A673 (cell line): ENCODE data around the gene DCC. TPM values are rescaled to one million over a fixed set of nuclear protein-coding genes. Genes with fewer than 3 reads are reported as not detected.

Source experiments
- BruUV-seq: library from RNA; stranded (reverse); fragments of 400-500 nt; replicated peaks from 2 replicates; lab custom pipeline; 2021; lab: Mats Ljungman, UMichigan
- CTCF ChIA-PET: fragments of 300-600 bp; sonication (Branson Sonifier 250); formaldehyde crosslinking; loops from one replicate; lab custom pipeline; 2022; ENCODE audit warnings: antibody characterized with exemption; lab: Charles Lee
- POLR2A ChIA-PET: fragments of 300-600 bp; sonication (Branson Sonifier 250); formaldehyde crosslinking; loops from one replicate; lab custom pipeline; 2022; ENCODE audit warnings: antibody characterized with exemption; ENCODE audit not compliant: low non-redundant PET; lab: Charles Lee
- DNase-seq: peaks from one replicate; pipeline ENCODE4 v3.0.0-alpha.2; 2015; ENCODE audit warnings: low spot score
- H3K27ac ChIP-seq: fragments of 200-600 bp; sonication (generic); 2 replicates; pipeline ENCODE4 v1.5.1; 2016; ENCODE audit warnings: mixed run types, low read depth, mild to moderate bottlenecking, mixed read lengths, antibody characterized with exemption, low read length; ENCODE audit not compliant: poor library complexity, severe bottlenecking
- H3K27me3 ChIP-seq: fragments of 200-600 bp; sonication (generic); replicated peaks from 2 replicates; pipeline ENCODE4 v1.6.1; 2017; ENCODE audit warnings: mixed run types, low read depth, mild to moderate bottlenecking, mixed read lengths, antibody characterized with exemption, low read length; ENCODE audit not compliant: insufficient read depth, poor library complexity
- H3K36me3 ChIP-seq: fragments of 200-600 bp; sonication (generic); 2 replicates; pipeline ENCODE4 v1.6.1; 2016; ENCODE audit warnings: mixed run types, mild to moderate bottlenecking, mixed read lengths, antibody characterized with exemption, low read length; ENCODE audit not compliant: insufficient read depth, poor library complexity, severe bottlenecking
- H3K4me1 ChIP-seq: fragments of 200-600 bp; sonication (generic); 2 replicates; pipeline ENCODE4 v1.6.1; 2017; ENCODE audit warnings: mixed run types, mild to moderate bottlenecking, mixed read lengths, antibody characterized with exemption, low read length; ENCODE audit not compliant: insufficient read depth, poor library complexity, severe bottlenecking
- H3K4me3 ChIP-seq: fragments of 200-600 bp; sonication (generic); 2 replicates; pipeline ENCODE4 v1.5.1; 2016; ENCODE audit warnings: low read depth, mixed run types, mild to moderate bottlenecking, mixed read lengths, low read length; ENCODE audit not compliant: poor library complexity, severe bottlenecking
- H3K9me3 ChIP-seq: fragments of 200-600 bp; sonication (generic); 2 replicates; pipeline ENCODE4 v1.6.1; 2016; ENCODE audit warnings: mixed run types, low read depth, mild to moderate bottlenecking, mixed read lengths, antibody characterized with exemption, low read length; ENCODE audit not compliant: poor library complexity, severe bottlenecking
- CTCF ChIP-seq: fragments of 300-800, 200-600 bp; sonication (generic); conservative IDR thresholded peaks from 2 replicates; pipeline ENCODE4 v1.5.1; 2017; ENCODE audit warnings: low read depth, mild to moderate bottlenecking, antibody characterized with exemption, low read length, moderate library complexity, mixed read lengths
- EZH2 ChIP-seq: fragments of 200-600 bp; sonication (generic); IDR thresholded peaks from 2 replicates; pipeline ENCODE4 v1.6.1; 2017; ENCODE audit warnings: borderline replicate concordance, low read depth, mild to moderate bottlenecking, mixed read lengths, antibody characterized with exemption, low read length; ENCODE audit not compliant: poor library complexity, severe bottlenecking
- intact Hi-C: fragments of 100-400 bp; cut with micrococcal nuclease; formaldehyde crosslinking; loops from one replicate; pipeline ENCODE4 v1.10.0; 2022; ENCODE audit not compliant: unreplicated experiment
- total RNA-seq: library from RNA; stranded (reverse); gene quantifications from 2 replicates; pipeline ENCODE4 v1.2.3, GENCODE V29; 2021

Gene DCC
- total RNA-seq, 1 experiment from 2014 or later, result 93.0 TPM

- intact Hi-C loops, result no loop called here
- Histone ChIP-seq H3K4me1 (no peaks in the 10 kb centered on the region), H3K27ac (no peak overlapping the region), H3K27me3 (no peaks in the 10 kb centered on the region), H3K36me3 (no peaks in the 10 kb centered on the region), H3K9me3 (no peaks in the 10 kb centered on the region), H3K4me3 (no peak overlapping the region)
- TF ChIP-seq EZH2 (no peak), CTCF (no peak)
- CTCF ChIA-PET, result no interaction called here
- DNase-seq, result no peak
- BruUV-seq, result no TSS peak
- POLR2A ChIA-PET, result no interaction called here
Observed at GRCh38 chr18:53139746-53140500, 799.9 kb downstream of the DCC start.

- Histone ChIP-seq H3K27me3 (no peaks in the 10 kb centered on the region), H3K9me3 (no peaks in the 10 kb centered on the region), H3K4me3 (no peak overlapping the region), H3K27ac (no peak overlapping the region), H3K4me1 (no peaks in the 10 kb centered on the region), H3K36me3 (no peaks in the 10 kb centered on the region)
- no peak for DNase-seq
- intact Hi-C loops, result no loop called here
- ChIA-PET CTCF (no interaction called here), POLR2A (no interaction called here)
- BruUV-seq, result no TSS peak
- no peak for TF ChIP-seq EZH2
- TF ChIP-seq CTCF, result no peak
Observed at GRCh38 chr18:53142005-53142404, 802.0 kb downstream of the DCC start.

- Histone ChIP-seq H3K36me3 (no peaks in the 10 kb centered on the region), H3K9me3 (no peaks in the 10 kb centered on the region), H3K27ac (no peak overlapping the region), H3K4me1 (no peaks in the 10 kb centered on the region), H3K4me3 (no peak overlapping the region), H3K27me3 (no peaks in the 10 kb centered on the region)
- ChIA-PET POLR2A (interaction anchor here (0.6 kb wide), 1 partner anchor 151 kb away, joined by 9 read pairs; no protein-coding TSS in a partner anchor), CTCF (no interaction called here)
- no peak for DNase-seq
- intact Hi-C loops, result no loop called here
- no TSS peak for BruUV-seq
- TF ChIP-seq CTCF (no peak), EZH2 (no peak)
Observed at GRCh38 chr18:53147472-53147871, 807.5 kb downstream of the DCC start.
